Brain microvascular endothelial cell (primary cell): ENCODE data around the gene ELAVL2.

ENCODE experiments used
- DNase-seq: peaks from one replicate; pipeline ENCODE4 v3.0.0-alpha.2; 2020
- H3K27ac ChIP-seq: fragments of 250-450 bp; sonication (Bioruptor Pico); 2 replicates; pipeline ENCODE4 v1.5.1; 2020; ENCODE audit warnings: mild to moderate bottlenecking, moderate library complexity
- H3K27me3 ChIP-seq: fragments of 250-450 bp; sonication (Bioruptor Pico); replicated peaks from 2 replicates; pipeline ENCODE4 v1.5.1; 2020; ENCODE audit warnings: mild to moderate bottlenecking
- H3K36me3 ChIP-seq: fragments of 250-450 bp; sonication (Bioruptor Pico); replicated peaks from 2 replicates; pipeline ENCODE4 v1.5.1; 2020; ENCODE audit warnings: mild to moderate bottlenecking
- H3K4me3 ChIP-seq: 2 replicates; pipeline ENCODE4 v1.5.1; 2011; ENCODE audit warnings: low read depth, mild to moderate bottlenecking, control low read depth, low read length, moderate library complexity
- CTCF ChIP-seq: IDR thresholded peaks from 2 replicates; pipeline ENCODE4 v1.5.1; 2011; ENCODE audit warnings: low read depth, mild to moderate bottlenecking, moderate library complexity, low read length, control low read depth, inconsistent platforms; ENCODE audit errors: missing control alignments
- in situ Hi-C: cut with HindIII; loops from 2 replicates; pipeline ENCODE4 v1.10.0; 2017; ENCODE audit warnings: low sequenced_read_pairs, low pct_ligation_motif_present

Gene ELAVL2

GRCh38 chr9:23798325-23798724, 27.7 kb downstream of the ELAVL2 start:
- no peak overlapping the region for H3K27ac ChIP-seq
- in situ Hi-C loops, result no loop called here
- no peak for TF ChIP-seq CTCF

GRCh38 chr9:23796209-23796608, 29.8 kb downstream of the ELAVL2 start:
- in situ Hi-C loops, result no loop called here
- H3K27ac ChIP-seq, result no peak overlapping the region
- H3K27me3 ChIP-seq, result no peaks in the 10 kb centered on the region
- no peak for DNase-seq
- no peak overlapping the region for H3K4me3 ChIP-seq
- TF ChIP-seq CTCF, result no peak
- no peaks in the 10 kb centered on the region for H3K36me3 ChIP-seq

More at GRCh38 chr9:23798325-23798724, 27.7 kb downstream of the ELAVL2 start:
- no peak overlapping the region for H3K4me3 ChIP-seq
- H3K27me3 ChIP-seq, result no peaks in the 10 kb centered on the region
- no peaks in the 10 kb centered on the region for H3K36me3 ChIP-seq
- no peak for DNase-seq

DNA sequence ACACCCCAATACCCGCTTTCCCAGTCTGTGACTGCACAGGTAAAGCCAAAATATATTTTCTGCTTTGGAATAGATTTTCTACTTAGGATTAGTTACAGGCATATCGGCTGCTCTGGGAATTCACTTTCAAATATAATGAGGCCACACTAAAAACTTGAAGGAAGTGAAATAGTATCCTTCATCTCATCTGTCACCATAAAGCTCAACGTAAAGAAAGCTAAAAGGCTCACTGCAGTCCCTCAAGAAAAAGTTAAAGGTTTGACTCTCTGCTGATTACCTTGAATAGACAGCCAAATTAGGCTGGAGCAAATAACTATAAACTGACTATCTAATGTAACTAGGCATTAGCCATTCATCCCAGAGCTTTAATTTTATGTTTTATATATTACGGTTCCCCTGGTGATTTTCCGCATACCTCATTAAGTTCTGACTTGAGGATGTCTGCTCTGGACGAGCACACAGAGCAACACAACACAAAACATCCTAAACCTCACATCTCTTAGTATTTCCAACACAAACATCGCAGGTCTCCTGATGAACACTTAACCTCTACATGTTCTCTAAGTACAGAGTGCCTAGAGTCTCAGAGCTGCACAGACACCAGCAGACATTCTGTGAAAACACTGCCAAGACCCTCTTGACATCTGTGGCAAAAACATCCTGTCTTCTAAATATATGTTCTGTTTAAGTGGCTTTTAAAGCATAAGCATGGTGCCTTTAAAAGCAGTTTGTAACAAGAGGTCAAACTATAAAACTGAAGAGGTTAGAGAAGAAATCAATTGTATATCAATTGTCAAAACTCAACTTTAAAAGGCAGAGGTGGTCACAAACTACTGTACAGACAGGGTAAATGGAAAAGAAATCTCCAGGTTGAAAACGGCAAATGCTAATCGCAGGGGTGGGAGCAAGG, 35.4 kb downstream of the ELAVL2 start:
- H3K27ac ChIP-seq, result no peak overlapping the region
- H3K4me3 ChIP-seq, result no peak overlapping the region
- H3K27me3 ChIP-seq, result no peaks in the 10 kb centered on the region
- in situ Hi-C loops, result no loop called here
- no peak for TF ChIP-seq CTCF
- no peaks in the 10 kb centered on the region for H3K36me3 ChIP-seq
- no peak for DNase-seq

GRCh38 chr9:23789529-23790254, 36.3 kb downstream of the ELAVL2 start:
- DNase-seq, result no peak
- no peak overlapping the region for H3K4me3 ChIP-seq
- no peaks in the 10 kb centered on the region for H3K27me3 ChIP-seq
- in situ Hi-C loops, result no loop called here
- no peaks in the 10 kb centered on the region for H3K36me3 ChIP-seq
- TF ChIP-seq CTCF, result no peak
- H3K27ac ChIP-seq, result no peak overlapping the region

GRCh38 chr9:23784962-23785361, 41.1 kb downstream of the ELAVL2 start:
- H3K27ac ChIP-seq, result no peak overlapping the region
- no peaks in the 10 kb centered on the region for H3K27me3 ChIP-seq
- no peak overlapping the region for H3K4me3 ChIP-seq
- DNase-seq, result no peak
- TF ChIP-seq CTCF, result no peak
- in situ Hi-C loops, result no loop called here
- H3K36me3 ChIP-seq, result no peaks in the 10 kb centered on the region
